Mesendoderm (in vitro differentiated cells): Measurements from ENCODE around the gene ARHGAP1.
A peak's percentile ranks its signal among the peaks of the same experiment; 100 is the strongest.

ENCODE experiments used
- DNase-seq: peaks from one replicate; pipeline ENCODE4 v3.0.0; 2013
- H2AK5ac ChIP-seq: 2 replicates; pipeline ENCODE4 v1.6.1; 2013; ENCODE audit warnings: low read length, inconsistent platforms
- H2BK120ac ChIP-seq: 2 replicates; pipeline ENCODE4 v1.6.1; 2013; ENCODE audit warnings: low read depth, mild to moderate bottlenecking, low read length, moderate library complexity, mixed read lengths
- H2BK15ac ChIP-seq: replicated peaks from 2 replicates; pipeline ENCODE4 v1.6.1; 2013; ENCODE audit warnings: low read depth, mild to moderate bottlenecking, moderate library complexity
- H2BK5ac ChIP-seq: 2 replicates; pipeline ENCODE4 v1.6.1; 2013; ENCODE audit warnings: low read length, inconsistent platforms
- H3K18ac ChIP-seq: 2 replicates; pipeline ENCODE4 v1.6.1; 2013; ENCODE audit warnings: mild to moderate bottlenecking, low read length, mixed read lengths
- H3K23ac ChIP-seq: one replicate; pipeline ENCODE4 v1.6.1; 2013; ENCODE audit warnings: low read length
- H3K27ac ChIP-seq: 2 replicates; pipeline ENCODE4 v1.5.1; 2013; ENCODE audit warnings: low read depth, mild to moderate bottlenecking, inconsistent platforms, low read length, moderate library complexity
- H3K27me3 ChIP-seq: 2 replicates; pipeline ENCODE4 v1.6.1; 2013; ENCODE audit warnings: low read length, control low read depth, mild to moderate bottlenecking, inconsistent platforms; ENCODE audit not compliant: insufficient read depth, poor library complexity
- H3K36me3 ChIP-seq: 2 replicates; pipeline ENCODE4 v1.6.1; 2013; ENCODE audit warnings: low read length, inconsistent platforms; ENCODE audit not compliant: control insufficient read depth, insufficient read depth
- H3K4ac ChIP-seq: one replicate; pipeline ENCODE4 v1.6.1; 2013; ENCODE audit warnings: low read depth, mild to moderate bottlenecking, low read length, moderate library complexity
- H3K4me1 ChIP-seq: 2 replicates; pipeline ENCODE4 v1.6.1; 2013; ENCODE audit warnings: low read depth, low read length, inconsistent platforms; ENCODE audit not compliant: control insufficient read depth
- H3K4me2 ChIP-seq: 2 replicates; pipeline ENCODE4 v1.6.1; 2013; ENCODE audit warnings: low read length
- H3K4me3 ChIP-seq: 2 replicates; pipeline ENCODE4 v1.5.1; 2013; ENCODE audit warnings: mild to moderate bottlenecking, low read length
- H3K56ac ChIP-seq: one replicate; pipeline ENCODE4 v1.6.1; 2013; ENCODE audit warnings: low read length
- H3K79me1 ChIP-seq: 2 replicates; pipeline ENCODE4 v1.6.1; 2013; ENCODE audit warnings: low read length, inconsistent platforms
- H3K79me2 ChIP-seq: 2 replicates; pipeline ENCODE4 v1.6.1; 2013; ENCODE audit warnings: mild to moderate bottlenecking, low read length; ENCODE audit not compliant: control insufficient read depth, insufficient read depth
- H3K9ac ChIP-seq: 2 replicates; pipeline ENCODE4 v1.6.1; 2013; ENCODE audit warnings: low read length, inconsistent platforms
- H4K5ac ChIP-seq: one replicate; pipeline ENCODE4 v1.6.1; 2013; ENCODE audit warnings: low read length
- H4K8ac ChIP-seq: one replicate; pipeline ENCODE4 v1.6.1; 2013; ENCODE audit warnings: low read depth, mild to moderate bottlenecking, control low read depth, low read length, moderate library complexity
- WGBS: extraction: QIAGEN DNeasy Blood & Tissue Kit; methylation state at CpG from one replicate; pipeline ENCODE4 v1.1.7; 2013; ENCODE audit warnings: low lambda C conversion rate, missing lambda C conversion rate; ENCODE audit not compliant: insufficient coverage; ENCODE audit errors: extremely low coverage; 5-methylcytosine and 5-hydroxymethylcytosine counted together

ARHGAP1 gene

GRCh38 chr11:46666516-46666915 is 33.9 kb downstream of the ARHGAP1 start:
- H3K36me3 ChIP-seq: peaks cover 9% of the 10 kb centered on the region
- WGBS: no CpG with 5 or more reads among the region's 5 CpGs

GRCh38 chr11:46665356-46665755 is 35.1 kb downstream of the ARHGAP1 start:
- Histone ChIP-seq H3K4me3 (no peak overlapping the region), H2BK5ac (no peak overlapping the region), H4K8ac (no peak overlapping the region), H3K18ac (no peak overlapping the region), H3K23ac (no peak overlapping the region), H3K4ac (no peak overlapping the region), H2BK120ac (no peak overlapping the region), H3K79me1 (no peaks in the 10 kb centered on the region), H3K36me3 (peaks cover 9% of the 10 kb centered on the region), H4K5ac (no peak overlapping the region), H3K4me2 (no peak overlapping the region), H3K79me2 (no peaks in the 10 kb centered on the region), H3K27ac (no peak overlapping the region), H3K56ac (no peak overlapping the region), H3K9ac (no peak overlapping the region), H3K4me1 (no peaks in the 10 kb centered on the region), H3K27me3 (no peaks in the 10 kb centered on the region), H2BK15ac (no peak overlapping the region), H2AK5ac (no peak overlapping the region)
- WGBS: no CpG with 5 or more reads among the region's 1 CpG
- no peak for DNase-seq

More at GRCh38 chr11:46666516-46666915, 33.9 kb downstream of the ARHGAP1 start:
- Histone ChIP-seq H4K8ac (no peak overlapping the region), H2BK15ac (no peak overlapping the region), H2AK5ac (no peak overlapping the region), H4K5ac (no peak overlapping the region), H3K4me3 (no peak overlapping the region), H2BK120ac (no peak overlapping the region), H2BK5ac (no peak overlapping the region), H3K27ac (no peak overlapping the region), H3K79me2 (no peaks in the 10 kb centered on the region), H3K4ac (no peak overlapping the region), H3K56ac (no peak overlapping the region), H3K4me2 (no peak overlapping the region), H3K9ac (no peak overlapping the region), H3K27me3 (no peaks in the 10 kb centered on the region), H3K18ac (no peak overlapping the region), H3K79me1 (no peaks in the 10 kb centered on the region), H3K23ac (no peak overlapping the region), H3K4me1 (no peaks in the 10 kb centered on the region)
- DNase-seq: no peak

GRCh38 chr11:46664612-46665011 is 35.8 kb downstream of the ARHGAP1 start:
- H3K9ac ChIP-seq: no peak overlapping the region
- no peaks in the 10 kb centered on the region for H3K27me3 ChIP-seq
- no peak overlapping the region for H4K8ac ChIP-seq
- no peaks in the 10 kb centered on the region for H3K79me1 ChIP-seq
- no peak overlapping the region for H2BK5ac ChIP-seq
- no peak overlapping the region for H4K5ac ChIP-seq
- no peak overlapping the region for H2AK5ac ChIP-seq
- no peaks in the 10 kb centered on the region for H3K4me1 ChIP-seq
- H2BK15ac ChIP-seq: no peak overlapping the region
- H3K4me3 ChIP-seq: no peak overlapping the region
- H3K36me3 ChIP-seq: peaks cover 8% of the 10 kb centered on the region
- H3K79me2 ChIP-seq: no peaks in the 10 kb centered on the region
- peak; percentile 59 for DNase-seq
- H2BK120ac ChIP-seq: no peak overlapping the region
- H3K27ac ChIP-seq: no peak overlapping the region
- no peak overlapping the region for H3K23ac ChIP-seq
- no peak overlapping the region for H3K4ac ChIP-seq
- no CpG with 5 or more reads among the region's 6 CpGs for WGBS
- no peak overlapping the region for H3K18ac ChIP-seq
- H3K4me2 ChIP-seq: no peak overlapping the region
- H3K56ac ChIP-seq: no peak overlapping the region

GRCh38 chr11:46663277-46663940 is 37.0 kb downstream of the ARHGAP1 start:
- no CpG with 5 or more reads among the region's 4 CpGs for WGBS
- no peak overlapping the region for H3K27ac ChIP-seq

GRCh38 chr11:46662366-46662765 is 38.1 kb downstream of the ARHGAP1 start:
- no peaks in the 10 kb centered on the region for H3K4me1 ChIP-seq

More at GRCh38 chr11:46663277-46663940, 37.0 kb downstream of the ARHGAP1 start:
- Histone ChIP-seq H3K27me3 (no peaks in the 10 kb centered on the region), H3K4me1 (no peaks in the 10 kb centered on the region), H2AK5ac (no peak overlapping the region), H3K9ac (no peak overlapping the region), H3K23ac (no peak overlapping the region), H2BK120ac (no peak overlapping the region), H4K8ac (no peak overlapping the region), H4K5ac (no peak overlapping the region), H3K18ac (no peak overlapping the region), H3K4me3 (no peak overlapping the region), H3K56ac (no peak overlapping the region), H3K4ac (no peak overlapping the region), H2BK5ac (no peak overlapping the region), H3K36me3 (peaks cover 7% of the 10 kb centered on the region), H3K4me2 (no peak overlapping the region), H3K79me1 (no peaks in the 10 kb centered on the region), H3K79me2 (no peaks in the 10 kb centered on the region), H2BK15ac (no peak overlapping the region)
- DNase-seq: no peak

GRCh38 chr11:46661836-46662235 is 38.6 kb downstream of the ARHGAP1 start:
- H3K56ac ChIP-seq: no peak overlapping the region
- H3K4ac ChIP-seq: no peak overlapping the region
- no peak overlapping the region for H3K27ac ChIP-seq
- H3K4me2 ChIP-seq: no peak overlapping the region
- H3K79me2 ChIP-seq: no peaks in the 10 kb centered on the region
- H4K8ac ChIP-seq: no peak overlapping the region
- no peaks in the 10 kb centered on the region for H3K4me1 ChIP-seq
- H2AK5ac ChIP-seq: no peak overlapping the region
- H2BK120ac ChIP-seq: no peak overlapping the region
- H4K5ac ChIP-seq: no peak overlapping the region
- H2BK5ac ChIP-seq: no peak overlapping the region
- no peak overlapping the region for H3K23ac ChIP-seq
- H3K36me3 ChIP-seq: peaks cover 10% of the 10 kb centered on the region
- DNase-seq: no peak
- H3K9ac ChIP-seq: no peak overlapping the region
- no peak overlapping the region for H3K4me3 ChIP-seq
- H3K79me1 ChIP-seq: no peaks in the 10 kb centered on the region
- H2BK15ac ChIP-seq: no peak overlapping the region
- H3K18ac ChIP-seq: no peak overlapping the region
- H3K27me3 ChIP-seq: no peaks in the 10 kb centered on the region

More at GRCh38 chr11:46662366-46662765, 38.1 kb downstream of the ARHGAP1 start:
- Histone ChIP-seq H3K4ac (no peak overlapping the region), H3K9ac (no peak overlapping the region), H3K27ac (no peak overlapping the region), H2BK15ac (no peak overlapping the region), H3K18ac (no peak overlapping the region), H3K4me3 (no peak overlapping the region), H4K5ac (no peak overlapping the region), H2AK5ac (no peak overlapping the region), H3K79me2 (no peaks in the 10 kb centered on the region), H3K27me3 (no peaks in the 10 kb centered on the region), H3K23ac (no peak overlapping the region), H3K79me1 (no peaks in the 10 kb centered on the region), H2BK120ac (no peak overlapping the region), H4K8ac (no peak overlapping the region), H3K36me3 (peaks cover 10% of the 10 kb centered on the region), H3K4me2 (no peak overlapping the region), H2BK5ac (no peak overlapping the region), H3K56ac (no peak overlapping the region)
- DNase-seq: no peak
